Subcutaneous abdominal adipose tissue (tissue), 5 donors: ENCODE measurements around the gene SNCB.

Experiments used
- H3K27ac ChIP-seq: one replicate; pipeline ENCODE4 v1.7.0; 2013; ENCODE audit warnings: low read depth, mild to moderate bottlenecking, inconsistent platforms, low read length, moderate library complexity
- H3K27me3 ChIP-seq, 5 donors: one replicate each; pipeline ENCODE4 v1.7.0; 2013; ENCODE audit warnings: low read length in 5 of 5, inconsistent platforms in 1 of 5; ENCODE audit not compliant: control insufficient read depth in 5 of 5, insufficient read depth in 4 of 5
- H3K36me3 ChIP-seq, 5 donors: one replicate each; pipeline ENCODE4 v1.7.0; 2013; ENCODE audit warnings: low read length in 5 of 5; ENCODE audit not compliant: control insufficient read depth in 5 of 5, insufficient read depth in 5 of 5
- H3K4me1 ChIP-seq, 5 donors: one replicate each; pipeline ENCODE4 v1.7.0; 2013; ENCODE audit warnings: low read length in 5 of 5, mild to moderate bottlenecking in 3 of 5, moderate library complexity in 1 of 5; ENCODE audit not compliant: control insufficient read depth in 5 of 5, insufficient read depth in 5 of 5
- H3K4me3 ChIP-seq, 5 donors: one replicate each; pipeline ENCODE4 v1.7.0; 2013; ENCODE audit warnings: low read length in 5 of 5, low read depth in 1 of 5
- H3K9ac ChIP-seq, 5 donors: one replicate each; pipeline ENCODE4 v1.7.0; 2013; ENCODE audit warnings: low read length in 5 of 5, mild to moderate bottlenecking in 4 of 5, moderate library complexity in 3 of 5
- H3K9me3 ChIP-seq, 5 donors: one replicate each; pipeline ENCODE4 v1.7.0; 2013; ENCODE audit warnings: low read length in 5 of 5; ENCODE audit not compliant: control insufficient read depth in 5 of 5
- donor health status: healthy.
- donor health status: healthy.
- donor health status: healthy.
- donor health status: healthy.
- donor health status: healthy.

Gene SNCB

GRCh38 chr5:176671890-176672747 lies 41.8 kb upstream of the SNCB start:
- Histone ChIP-seq H3K4me3 (no peak overlapping the region), H3K27me3 (peaks cover 9 to 36% (median 25%) of the 10 kb centered on the region in 5 donors), H3K9ac (no peak overlapping the region), H3K4me1 (peaks cover 0 to 17% (median 10%) of the 10 kb centered on the region in 5 donors), H3K9me3 (no peaks in the 10 kb centered on the region), H3K27ac (no peak overlapping the region), H3K36me3 (no peaks in the 10 kb centered on the region)

- no peak overlapping the region for H3K9ac ChIP-seq
- H3K27me3 ChIP-seq: peaks cover 9 to 36% (median 25%) of the 10 kb centered on the region in 5 donors
- H3K4me3 ChIP-seq: no peak overlapping the region
- H3K36me3 ChIP-seq: no peaks in the 10 kb centered on the region
- H3K9me3 ChIP-seq: no peaks in the 10 kb centered on the region
- H3K27ac ChIP-seq: no peak overlapping the region
- H3K4me1 ChIP-seq: peaks cover 0 to 9% (median 4%) of the 10 kb centered on the region in 5 donors
Observed at GRCh38 chr5:176671399-176671798, 41.1 kb upstream of the SNCB start.

GRCh38 chr5:176670449-176670848 lies 40.1 kb upstream of the SNCB start:
- H3K9me3 ChIP-seq: no peaks in the 10 kb centered on the region
- no peak overlapping the region for H3K27ac ChIP-seq
- H3K4me1 ChIP-seq: no peaks in the 10 kb centered on the region
- H3K27me3 ChIP-seq: peaks cover 9 to 38% (median 25%) of the 10 kb centered on the region in 5 donors
- H3K9ac ChIP-seq: no peak overlapping the region
- no peaks in the 10 kb centered on the region for H3K36me3 ChIP-seq
- H3K4me3 ChIP-seq: no peak overlapping the region

- Histone ChIP-seq H3K36me3 (no peaks in the 10 kb centered on the region), H3K4me3 (no peak overlapping the region), H3K27me3 (peaks cover 13 to 53% (median 41%) of the 10 kb centered on the region in 5 donors), H3K4me1 (peaks cover 0 to 11% (median 8%) of the 10 kb centered on the region in 5 donors), H3K9me3 (no peaks in the 10 kb centered on the region), H3K27ac (no peak overlapping the region), H3K9ac (no peak overlapping the region)
Observed at GRCh38 chr5:176667637-176668036, 37.3 kb upstream of the SNCB start.

GRCh38 chr5:176665517-176665916 lies 35.2 kb upstream of the SNCB start:
- Histone ChIP-seq H3K4me3 (no peak overlapping the region), H3K9me3 (no peaks in the 10 kb centered on the region), H3K9ac (no peak overlapping the region), H3K27me3 (peaks cover 15 to 46% (median 39%) of the 10 kb centered on the region in 5 donors), H3K36me3 (no peaks in the 10 kb centered on the region), H3K27ac (no peak overlapping the region), H3K4me1 (peaks cover 0 to 15% (median 14%) of the 10 kb centered on the region in 5 donors)

DNA sequence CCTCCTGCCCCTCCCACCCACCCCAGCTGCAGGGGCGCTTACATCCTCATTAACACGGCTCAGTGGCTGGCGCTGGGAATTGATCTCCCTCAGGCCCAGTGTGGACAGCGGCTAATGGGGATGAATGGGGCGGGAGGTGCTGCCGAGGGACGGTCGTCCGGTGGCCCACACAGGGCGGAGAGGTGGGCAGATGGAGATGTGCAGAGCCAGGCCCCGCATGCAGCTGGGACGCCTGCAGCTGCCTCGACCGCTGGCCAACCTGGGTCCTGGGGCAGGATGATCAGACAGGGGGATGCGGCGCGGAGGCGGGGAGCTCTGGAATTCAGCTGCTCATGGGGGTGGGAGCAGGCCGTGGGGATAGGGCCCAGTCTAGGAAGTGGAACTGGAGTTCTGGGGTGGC lies 34.6 kb upstream of the SNCB start:
- Histone ChIP-seq H3K4me1 (peaks cover 0 to 15% (median 14%) of the 10 kb centered on the region in 5 donors), H3K4me3 (no peak overlapping the region), H3K9ac (no peak overlapping the region), H3K27ac (no peak overlapping the region), H3K9me3 (no peaks in the 10 kb centered on the region), H3K36me3 (no peaks in the 10 kb centered on the region), H3K27me3 (peaks cover 8 to 42% (median 34%) of the 10 kb centered on the region in 5 donors)

- Histone ChIP-seq H3K9me3 (no peaks in the 10 kb centered on the region), H3K4me3 (no peak overlapping the region), H3K27me3 (peaks cover 8 to 38% (median 33%) of the 10 kb centered on the region in 5 donors), H3K9ac (no peak overlapping the region), H3K27ac (no peak overlapping the region), H3K4me1 (peaks cover 0 to 15% (median 14%) of the 10 kb centered on the region in 5 donors), H3K36me3 (no peaks in the 10 kb centered on the region)
Observed at GRCh38 chr5:176664479-176664878, 34.1 kb upstream of the SNCB start.

GRCh38 chr5:176663566-176663965 lies 33.2 kb upstream of the SNCB start:
- Histone ChIP-seq H3K27me3 (peaks cover 8 to 31% (median 29%) of the 10 kb centered on the region in 5 donors), H3K36me3 (no peaks in the 10 kb centered on the region), H3K4me1 (peaks cover 0 to 22% (median 20%) of the 10 kb centered on the region in 5 donors), H3K27ac (no peak overlapping the region), H3K9me3 (no peaks in the 10 kb centered on the region), H3K4me3 (no peak overlapping the region), H3K9ac (no peak overlapping the region)

GRCh38 chr5:176662371-176663333 lies 32.3 kb upstream of the SNCB start:
- Histone ChIP-seq H3K9ac (no peak overlapping the region), H3K4me3 (no peak overlapping the region), H3K4me1 (peaks cover 2 to 31% (median 26%) of the 10 kb centered on the region in 5 donors), H3K9me3 (no peaks in the 10 kb centered on the region), H3K27me3 (peaks cover 8 to 25% (median 23%) of the 10 kb centered on the region in 5 donors), H3K36me3 (peaks cover 0 to 1% (median 0%) of the 10 kb centered on the region in 5 donors), H3K27ac (no peak overlapping the region)
